Ectodermal cell (in vitro differentiated cells): ENCODE results near the gene CNGA1.
"Not testable (repeated sequence)": the region's sequence is repeated elsewhere in the genome, so short reads cannot be mapped to it uniquely, and the experiment has no call there.

Experiments used
- H3K27ac ChIP-seq: 2 replicates; pipeline ENCODE4 v1.7.0; 2013; ENCODE audit warnings: mild to moderate bottlenecking, low read depth, low read length; ENCODE audit not compliant: insufficient read depth, poor library complexity, severe bottlenecking
- H3K27me3 ChIP-seq: 2 replicates; pipeline ENCODE4 v1.7.0; 2013; ENCODE audit warnings: mild to moderate bottlenecking, low read length; ENCODE audit not compliant: insufficient read depth, control insufficient read depth, poor library complexity, severe bottlenecking
- H3K36me3 ChIP-seq: one replicate; pipeline ENCODE4 v1.7.0; 2013; ENCODE audit warnings: low read length; ENCODE audit not compliant: control insufficient read depth, insufficient read depth
- H3K4me1 ChIP-seq: one replicate; pipeline ENCODE4 v1.7.0; 2013; ENCODE audit warnings: low read length; ENCODE audit not compliant: control insufficient read depth, insufficient read depth
- H3K4me3 ChIP-seq: 2 replicates; pipeline ENCODE4 v1.7.0; 2013; ENCODE audit warnings: low read depth, low read length, control low read depth; ENCODE audit not compliant: insufficient read depth
- H3K9me3 ChIP-seq: 2 replicates; pipeline ENCODE4 v1.7.0; 2013; ENCODE audit warnings: mild to moderate bottlenecking, low read length, moderate library complexity; ENCODE audit not compliant: control insufficient read depth
- WGBS, 2 experiments: methylation state at CpG; one replicate each; pipeline ENCODE4 v1.1.7; 2013; ENCODE audit warnings: missing lambda C conversion rate in 2 of 2; 5-methylcytosine and 5-hydroxymethylcytosine counted together

The CNGA1 gene

DNA sequence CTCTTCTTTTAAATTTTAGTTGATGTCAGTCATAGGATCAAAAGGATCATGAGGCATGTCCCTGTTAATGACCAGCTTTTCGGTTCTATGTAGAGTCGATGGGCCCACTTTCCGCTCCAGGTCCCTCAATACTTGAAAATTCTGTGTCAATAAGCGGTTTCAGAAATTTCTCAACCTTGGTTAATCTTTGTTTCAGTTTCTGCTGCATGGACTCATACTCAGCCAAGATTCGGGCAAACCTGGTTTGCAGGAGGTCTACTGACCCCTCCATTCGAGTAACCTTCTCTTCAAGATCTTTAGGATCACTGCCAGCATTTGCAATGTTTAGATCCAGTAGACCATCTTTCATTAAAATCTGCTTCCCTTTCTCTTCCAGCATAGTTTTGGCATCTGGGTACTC is 80.1 kb downstream of the CNGA1 start:
- no peak overlapping the region for H3K27ac ChIP-seq
- H3K27me3 ChIP-seq: no peaks in the 10 kb centered on the region
- H3K4me3 ChIP-seq: no peak overlapping the region
- H3K4me1 ChIP-seq: no peaks in the 10 kb centered on the region
- no peaks in the 10 kb centered on the region for H3K9me3 ChIP-seq
- no peaks in the 10 kb centered on the region for H3K36me3 ChIP-seq
- WGBS, 2 experiments: 93% methylated on average over 6 of the region's 6 CpGs

DNA sequence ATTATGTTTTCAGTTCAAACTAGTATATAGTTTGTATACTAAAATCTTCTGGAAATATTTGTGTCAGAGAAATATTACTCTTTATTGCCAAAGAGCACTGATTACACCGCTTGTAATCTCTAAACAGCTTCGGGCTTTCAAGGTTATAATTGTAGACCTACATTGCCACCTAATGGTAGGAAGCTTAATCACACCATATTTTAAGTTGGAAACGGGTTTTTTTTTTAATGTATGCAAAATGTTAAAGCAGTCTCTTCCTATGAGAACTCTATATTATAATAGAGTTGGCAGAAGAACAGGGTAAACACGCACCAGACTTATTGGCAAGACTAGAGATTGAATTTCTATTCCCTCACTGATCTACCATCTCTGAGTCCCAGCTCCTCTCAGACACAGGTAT is 82.6 kb downstream of the CNGA1 start:
- H3K36me3 ChIP-seq: no peaks in the 10 kb centered on the region
- WGBS, 2 experiments: 30 to 31% methylated on average over 3 to 4 of the region's 4 CpGs
- no peaks in the 10 kb centered on the region for H3K4me1 ChIP-seq
- H3K27ac ChIP-seq: no peak overlapping the region
- no peaks in the 10 kb centered on the region for H3K9me3 ChIP-seq
- H3K27me3 ChIP-seq: no peaks in the 10 kb centered on the region
- H3K4me3 ChIP-seq: no peak overlapping the region

DNA sequence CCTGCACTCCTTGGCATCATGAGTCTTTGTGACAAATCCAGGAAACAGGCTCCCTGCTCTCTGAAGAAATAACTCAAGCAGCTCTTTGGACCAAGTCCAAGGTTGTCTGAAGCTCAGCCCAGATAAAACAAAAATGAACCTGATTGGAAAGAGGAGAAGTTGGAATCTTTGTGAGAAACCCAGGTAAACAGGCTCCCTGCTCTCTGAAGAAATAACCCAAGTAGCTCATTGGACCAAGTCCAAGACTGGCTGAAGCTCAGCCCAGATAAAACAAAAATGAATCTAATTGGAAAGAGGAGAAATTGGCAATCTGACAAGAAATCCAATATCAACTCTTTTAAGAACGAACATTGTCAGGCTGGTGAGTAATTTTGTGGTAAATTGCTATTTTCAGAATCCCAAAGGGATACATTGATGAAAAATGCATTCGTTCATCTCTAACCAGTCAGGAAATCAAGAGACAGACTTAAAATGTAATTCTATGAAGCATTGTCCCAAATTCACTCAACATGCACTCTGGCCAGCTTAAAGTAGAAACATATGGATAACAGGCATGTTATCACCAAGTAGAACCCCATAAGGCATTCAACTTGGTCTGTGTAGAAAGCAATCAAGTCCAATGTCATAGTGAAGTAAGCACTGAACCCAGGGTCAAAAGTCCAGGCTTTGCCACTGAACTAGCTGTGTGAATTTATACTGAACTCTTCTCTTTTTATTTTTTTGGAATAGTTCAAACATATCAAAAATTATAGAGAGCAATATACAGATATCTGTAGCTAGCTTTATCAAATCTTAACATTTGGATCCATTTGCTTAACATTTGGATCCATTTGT is 85.3 kb downstream of the CNGA1 start:
- Histone ChIP-seq H3K9me3 (no peaks in the 10 kb centered on the region), H3K36me3 (no peaks in the 10 kb centered on the region), H3K4me3 (no peak overlapping the region), H3K27ac (no peak overlapping the region), H3K27me3 (no peaks in the 10 kb centered on the region), H3K4me1 (no peaks in the 10 kb centered on the region)
- WGBS, 2 experiments: 92 to 100% methylated on average over 1 to 2 of the region's 2 CpGs

DNA sequence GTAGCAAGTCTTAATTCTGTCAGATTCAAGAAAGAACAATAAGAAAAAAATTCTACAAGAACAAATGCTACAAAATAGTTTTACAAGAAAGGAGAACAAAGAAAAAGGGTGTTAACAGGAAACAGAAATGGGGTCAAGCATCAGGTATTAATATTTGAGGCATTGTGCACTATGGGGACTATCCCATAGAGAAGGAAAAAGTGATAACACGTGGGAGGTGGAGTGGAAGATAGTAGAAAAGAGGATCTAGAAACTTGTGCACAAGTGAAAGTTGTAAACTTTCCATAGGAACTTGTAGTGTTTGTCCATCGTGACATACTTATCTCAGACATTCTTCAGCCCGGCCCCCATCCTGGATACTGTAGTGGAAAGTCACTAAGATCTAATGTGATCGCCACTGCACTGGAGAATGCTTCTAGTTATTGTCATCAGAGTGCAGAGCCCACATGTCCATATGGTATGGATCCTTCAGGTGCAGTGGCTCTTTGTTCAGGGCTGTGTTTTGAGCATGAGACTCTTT is 86.7 kb downstream of the CNGA1 start:
- Histone ChIP-seq H3K27me3 (no peaks in the 10 kb centered on the region), H3K36me3 (no peaks in the 10 kb centered on the region), H3K27ac (no peak overlapping the region), H3K9me3 (no peaks in the 10 kb centered on the region), H3K4me1 (no peaks in the 10 kb centered on the region), H3K4me3 (no peak overlapping the region)
- 67 to 69% methylated on average over 4 of the region's 4 CpGs for WGBS, 2 experiments

DNA sequence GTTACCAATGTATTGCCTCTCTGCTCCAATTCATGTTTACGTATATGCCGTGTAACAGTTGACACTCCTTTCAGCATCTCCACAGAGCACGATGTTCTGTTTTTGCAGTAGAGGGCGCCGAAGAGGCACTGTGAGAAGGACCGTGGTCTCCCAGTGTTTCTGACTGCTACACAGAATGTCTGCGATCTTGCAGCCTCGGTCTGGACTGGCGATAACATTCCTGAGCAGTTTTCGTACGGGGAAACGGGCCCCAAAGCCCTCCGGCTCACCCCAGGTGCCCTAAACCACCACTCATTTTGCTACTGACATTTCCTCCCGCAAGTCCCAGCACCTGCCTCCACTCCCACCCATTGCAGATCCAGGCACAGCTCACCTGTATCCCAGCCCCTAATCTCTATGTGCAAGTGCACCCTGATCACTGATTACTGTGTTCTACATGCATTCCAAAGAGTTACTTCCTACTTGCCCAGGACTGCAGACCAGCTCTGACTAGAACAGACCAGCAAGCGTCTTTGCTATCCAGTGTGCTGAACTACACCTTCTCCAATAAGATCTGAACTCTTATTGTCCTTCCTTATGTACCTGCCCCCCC is 89.7 kb downstream of the CNGA1 start:
- WGBS, 2 experiments: 29 to 31% methylated on average over 15 of the region's 15 CpGs
- no peaks in the 10 kb centered on the region for H3K36me3 ChIP-seq
- H3K27me3 ChIP-seq: no peaks in the 10 kb centered on the region
- H3K27ac ChIP-seq: no peak overlapping the region
- peaks cover 4% of the 10 kb centered on the region for H3K4me1 ChIP-seq
- H3K4me3 ChIP-seq: no peak overlapping the region
- no peaks in the 10 kb centered on the region for H3K9me3 ChIP-seq

DNA sequence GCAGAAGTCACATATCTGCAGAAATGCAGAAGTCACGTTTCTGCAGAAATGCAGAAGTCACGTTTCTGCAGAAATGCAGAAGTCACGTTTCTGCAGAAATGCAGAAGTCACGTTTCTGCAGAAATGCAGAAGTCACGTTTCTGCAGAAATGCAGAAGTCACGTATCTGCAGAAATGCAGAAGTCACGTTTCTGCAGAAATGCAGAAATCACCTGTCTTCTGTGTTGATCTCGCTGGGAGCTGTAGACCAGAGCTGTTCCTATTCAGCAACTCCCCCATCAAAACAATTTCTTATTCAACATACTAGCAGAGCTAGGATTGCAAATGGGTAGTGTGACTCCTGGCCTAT is 93.2 kb downstream of the CNGA1 start:
- not testable (repeated sequence) for H3K36me3 ChIP-seq, H3K4me1 ChIP-seq, H3K27me3 ChIP-seq, H3K4me3 ChIP-seq, H3K27ac ChIP-seq, H3K9me3 ChIP-seq
- WGBS, 2 experiments: 86 to 94% methylated on average over 6 to 7 of the region's 8 CpGs

DNA sequence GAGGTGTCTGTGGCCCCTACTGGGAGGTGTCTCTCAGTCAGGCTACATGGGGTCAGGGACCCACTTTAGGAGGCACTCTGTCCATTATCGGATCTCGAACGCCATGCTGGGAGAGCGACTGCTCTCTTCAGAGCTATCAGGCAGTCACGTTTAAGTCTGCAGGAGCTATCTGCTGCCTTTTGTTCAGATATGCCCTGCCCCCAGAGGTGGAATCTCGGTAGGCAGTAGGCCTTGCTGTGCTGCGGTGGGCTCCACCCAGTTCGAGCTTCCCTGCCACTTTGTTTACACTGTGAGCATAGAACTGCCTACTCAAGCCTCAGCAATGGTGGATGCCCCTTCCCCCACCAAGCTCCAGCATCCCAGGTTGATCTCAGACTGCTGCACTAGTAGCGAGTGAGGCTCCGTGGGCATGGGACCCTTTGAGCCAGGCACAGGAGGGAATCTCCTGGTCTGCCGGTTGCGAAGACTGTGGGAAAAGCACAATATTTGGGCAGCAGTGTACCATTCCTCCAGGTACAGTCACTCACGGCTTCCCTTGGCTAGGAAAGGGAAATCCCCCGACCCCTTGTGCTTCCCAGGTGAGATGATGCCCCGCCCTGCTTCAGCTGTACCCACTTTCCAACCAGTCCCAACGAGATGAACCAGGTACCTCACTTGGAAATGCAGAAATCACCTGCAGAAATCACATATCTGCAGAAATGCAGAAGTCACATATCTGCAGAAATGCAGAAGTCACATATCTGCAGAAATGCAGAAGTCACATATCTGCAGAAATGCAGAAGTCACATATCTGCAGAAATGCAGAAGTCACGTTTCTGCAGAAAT is 93.8 kb downstream of the CNGA1 start:
- not testable (repeated sequence) for H3K4me1 ChIP-seq, H3K36me3 ChIP-seq, H3K9me3 ChIP-seq, H3K27me3 ChIP-seq, H3K27ac ChIP-seq, H3K4me3 ChIP-seq
- WGBS, 2 experiments: 69% methylated on average over 17 of the region's 17 CpGs

DNA sequence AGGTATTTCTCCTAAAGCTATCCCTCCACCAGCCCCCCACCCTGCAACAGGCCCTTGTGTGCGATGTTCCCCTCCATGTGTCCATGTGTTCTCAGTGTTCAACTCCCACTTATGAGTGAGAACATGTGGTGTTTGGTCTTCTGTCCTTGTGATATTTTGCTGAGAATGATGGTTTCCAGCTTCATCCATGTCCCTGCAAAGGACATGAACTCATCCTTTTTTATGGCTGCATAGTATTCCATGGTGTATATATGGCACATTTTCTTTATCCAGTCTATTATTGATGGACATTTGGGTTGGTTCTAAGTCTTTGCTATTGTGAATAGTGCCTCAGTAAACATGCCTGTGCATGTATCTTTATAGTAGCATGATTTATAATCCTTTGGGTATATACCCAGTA is 99.3 kb downstream of the CNGA1 start:
- not testable (repeated sequence) for H3K9me3 ChIP-seq, H3K27ac ChIP-seq, H3K27me3 ChIP-seq, H3K4me3 ChIP-seq, H3K4me1 ChIP-seq, H3K36me3 ChIP-seq
- 92 to 100% methylated on average over 1 of the region's 1 CpG for WGBS, 2 experiments

DNA sequence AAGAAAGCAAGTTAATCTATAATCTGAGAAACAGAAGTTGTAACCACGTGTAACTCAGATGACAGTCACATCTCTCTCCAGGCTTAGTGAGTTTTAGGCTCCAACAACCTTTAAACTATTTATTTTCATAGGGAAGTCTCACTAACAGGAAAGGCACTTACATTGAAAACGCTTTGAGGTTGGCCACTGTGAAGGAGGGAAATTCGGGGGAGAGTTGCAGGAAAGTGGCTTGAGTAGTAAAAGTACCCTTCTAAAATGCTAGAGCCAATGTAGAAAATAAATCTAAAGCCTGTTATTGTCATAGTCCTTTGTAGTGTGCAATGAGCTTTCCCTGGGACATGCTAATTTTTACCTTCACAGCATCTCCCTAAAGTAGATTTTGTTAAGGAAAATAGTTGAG is 101.1 kb downstream of the CNGA1 start:
- Histone ChIP-seq H3K27ac (no peak overlapping the region), H3K27me3 (peaks cover 4% of the 10 kb centered on the region), H3K4me3 (peak overlapping the region; percentile 89), H3K4me1 (peaks cover 4% of the 10 kb centered on the region), H3K36me3 (no peaks in the 10 kb centered on the region), H3K9me3 (no peaks in the 10 kb centered on the region)
- 48 to 53% methylated on average over 3 of the region's 3 CpGs for WGBS, 2 experiments

DNA sequence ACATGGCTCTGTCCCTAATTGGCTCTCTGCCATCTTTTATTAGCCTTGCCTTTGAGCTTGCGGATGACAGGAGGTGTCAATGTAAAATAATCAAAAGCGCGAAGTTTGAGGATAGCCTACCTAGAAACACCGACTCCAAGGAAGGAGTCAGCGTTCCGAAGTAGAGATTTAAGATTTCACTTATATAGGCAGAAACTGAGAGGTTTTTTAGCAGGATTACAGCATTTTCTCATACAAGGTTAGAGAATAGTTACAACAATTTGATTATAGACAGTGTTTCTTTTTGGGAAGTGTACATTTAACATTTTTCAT is 101.6 kb downstream of the CNGA1 start:
- Histone ChIP-seq H3K4me3 (peak overlapping the region; percentile 89), H3K27ac (no peak overlapping the region), H3K36me3 (no peaks in the 10 kb centered on the region), H3K27me3 (peaks cover 4% of the 10 kb centered on the region), H3K4me1 (peaks cover 4% of the 10 kb centered on the region), H3K9me3 (no peaks in the 10 kb centered on the region)
- WGBS, 2 experiments: 2 to 3% methylated on average over 6 of the region's 6 CpGs
